ENCODE results near the gene KRT8.

KRT8 gene

DNA sequence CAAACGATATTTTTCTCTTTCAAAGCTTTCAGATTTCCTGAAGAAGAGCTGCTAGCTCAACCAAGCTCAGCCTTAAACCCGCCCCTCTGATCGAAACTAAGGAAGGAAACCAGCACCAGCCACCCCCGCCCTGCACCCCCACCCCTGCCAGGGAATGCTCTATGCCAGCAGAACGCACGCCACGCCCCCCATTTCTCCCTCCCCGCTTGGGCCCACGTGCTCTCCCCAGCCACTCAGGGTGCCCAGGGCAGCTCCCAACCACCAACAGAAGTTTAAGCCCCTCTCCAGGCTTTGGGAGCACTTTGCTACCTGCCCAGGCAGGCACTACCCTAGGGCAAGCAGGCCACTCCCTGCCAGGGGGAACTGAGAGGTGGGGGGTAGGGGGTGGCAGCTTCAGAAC, 37.2 kb downstream of the KRT8 start:
- TF ChIP-seq, protein P1, sequence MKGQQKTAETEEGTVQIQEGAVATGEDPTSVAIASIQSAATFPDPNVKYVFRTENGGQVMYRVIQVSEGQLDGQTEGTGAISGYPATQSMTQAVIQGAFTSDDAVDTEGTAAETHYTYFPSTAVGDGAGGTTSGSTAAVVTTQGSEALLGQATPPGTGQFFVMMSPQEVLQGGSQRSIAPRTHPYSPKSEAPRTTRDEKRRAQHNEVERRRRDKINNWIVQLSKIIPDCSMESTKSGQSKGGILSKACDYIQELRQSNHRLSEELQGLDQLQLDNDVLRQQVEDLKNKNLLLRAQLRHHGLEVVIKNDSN (IDR thresholded peaks at IDR 0.05): peak; percentile 93
- TF ChIP-seq, protein P2, sequence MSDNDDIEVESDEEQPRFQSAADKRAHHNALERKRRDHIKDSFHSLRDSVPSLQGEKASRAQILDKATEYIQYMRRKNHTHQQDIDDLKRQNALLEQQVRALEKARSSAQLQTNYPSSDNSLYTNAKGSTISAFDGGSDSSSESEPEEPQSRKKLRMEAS (IDR thresholded peaks at IDR 0.05): 0 out of 2 replicates have a peak, but pooled peaks have one; percentile 45
- TF ChIP-seq NFIC (IDR thresholded peaks at IDR 0.05): no peak
- TF ChIP-seq RAD21 (IDR thresholded peaks at IDR 0.05; ENCODE audit: low read depth): no peak
- TF ChIP-seq TEAD4 (IDR thresholded peaks at IDR 0.05): no peak
- no peak for TF ChIP-seq FOXM1 (IDR thresholded peaks at IDR 0.05; ENCODE audit: borderline replicate concordance, low read depth)
- no peak for TF ChIP-seq EGR1 (IDR thresholded peaks at IDR 0.05)
- TF ChIP-seq CREB1 (IDR thresholded peaks at IDR 0.05; ENCODE audit: low read depth): no peak

DNA sequence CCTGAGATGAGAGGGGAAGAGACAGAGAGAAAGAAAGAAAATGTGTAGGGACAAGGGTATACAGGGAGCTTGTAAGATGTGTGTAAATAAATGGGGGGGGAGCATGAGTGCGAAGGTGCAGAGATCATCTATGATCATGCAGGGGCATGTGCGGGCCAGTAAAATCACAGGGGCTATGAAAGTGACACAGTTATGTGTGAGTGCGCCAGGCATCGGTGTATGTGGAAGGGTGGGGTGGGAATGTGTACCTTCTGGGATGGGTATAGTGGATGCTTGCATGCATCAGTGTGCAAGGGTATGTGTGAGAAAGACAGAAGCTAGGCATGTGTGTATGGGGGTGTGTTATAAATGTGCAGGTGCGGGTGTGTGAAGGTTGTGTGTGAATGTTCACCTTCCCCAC, 37.7 kb downstream of the KRT8 start:
- no peak for TF ChIP-seq TAF1 (IDR thresholded peaks at IDR 0.05; ENCODE audit: low read depth)
- no peak for TF ChIP-seq YY1 (IDR thresholded peaks at IDR 0.05; ENCODE audit: low read depth)

DNA sequence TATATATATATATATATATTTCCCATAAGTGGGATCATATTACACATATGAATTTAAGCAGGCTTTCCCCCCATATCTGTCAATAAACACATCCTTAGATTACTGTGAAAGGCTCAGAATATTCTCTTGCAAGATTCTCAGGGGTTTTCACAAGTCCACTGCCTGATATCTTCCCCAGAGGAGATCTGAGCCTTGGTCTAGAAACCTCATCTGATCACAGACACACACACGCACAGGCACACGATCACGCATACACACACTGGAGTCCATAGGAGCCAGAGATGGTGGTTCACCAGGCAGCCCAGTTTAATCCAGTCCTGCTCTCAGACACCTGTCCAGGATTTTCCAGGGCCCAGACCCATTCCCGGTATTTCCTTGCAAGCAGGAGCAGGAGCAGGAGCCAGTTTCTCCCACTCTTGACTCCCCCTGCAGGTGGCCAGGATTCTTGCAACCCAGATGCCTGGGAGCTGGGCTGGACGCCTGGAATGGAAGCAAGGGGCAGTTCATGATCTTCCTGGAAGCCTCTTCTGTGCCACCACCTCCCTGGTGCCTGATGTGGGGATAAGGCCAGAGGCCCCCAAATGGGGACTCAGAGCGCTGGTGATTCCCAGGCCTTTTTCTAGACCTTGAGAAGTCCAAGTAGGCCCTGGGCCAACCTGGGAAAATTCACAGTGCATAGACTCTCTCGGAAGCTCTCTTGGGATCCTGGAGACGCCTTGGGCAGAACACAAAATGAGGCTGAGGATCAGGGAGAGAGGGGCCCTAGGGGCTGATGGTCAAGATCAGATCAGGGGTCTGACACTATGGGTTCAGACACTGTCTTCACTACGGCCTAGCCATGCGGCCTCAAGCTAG, 39.6 kb downstream of the KRT8 start:
- TF ChIP-seq, protein P3, sequence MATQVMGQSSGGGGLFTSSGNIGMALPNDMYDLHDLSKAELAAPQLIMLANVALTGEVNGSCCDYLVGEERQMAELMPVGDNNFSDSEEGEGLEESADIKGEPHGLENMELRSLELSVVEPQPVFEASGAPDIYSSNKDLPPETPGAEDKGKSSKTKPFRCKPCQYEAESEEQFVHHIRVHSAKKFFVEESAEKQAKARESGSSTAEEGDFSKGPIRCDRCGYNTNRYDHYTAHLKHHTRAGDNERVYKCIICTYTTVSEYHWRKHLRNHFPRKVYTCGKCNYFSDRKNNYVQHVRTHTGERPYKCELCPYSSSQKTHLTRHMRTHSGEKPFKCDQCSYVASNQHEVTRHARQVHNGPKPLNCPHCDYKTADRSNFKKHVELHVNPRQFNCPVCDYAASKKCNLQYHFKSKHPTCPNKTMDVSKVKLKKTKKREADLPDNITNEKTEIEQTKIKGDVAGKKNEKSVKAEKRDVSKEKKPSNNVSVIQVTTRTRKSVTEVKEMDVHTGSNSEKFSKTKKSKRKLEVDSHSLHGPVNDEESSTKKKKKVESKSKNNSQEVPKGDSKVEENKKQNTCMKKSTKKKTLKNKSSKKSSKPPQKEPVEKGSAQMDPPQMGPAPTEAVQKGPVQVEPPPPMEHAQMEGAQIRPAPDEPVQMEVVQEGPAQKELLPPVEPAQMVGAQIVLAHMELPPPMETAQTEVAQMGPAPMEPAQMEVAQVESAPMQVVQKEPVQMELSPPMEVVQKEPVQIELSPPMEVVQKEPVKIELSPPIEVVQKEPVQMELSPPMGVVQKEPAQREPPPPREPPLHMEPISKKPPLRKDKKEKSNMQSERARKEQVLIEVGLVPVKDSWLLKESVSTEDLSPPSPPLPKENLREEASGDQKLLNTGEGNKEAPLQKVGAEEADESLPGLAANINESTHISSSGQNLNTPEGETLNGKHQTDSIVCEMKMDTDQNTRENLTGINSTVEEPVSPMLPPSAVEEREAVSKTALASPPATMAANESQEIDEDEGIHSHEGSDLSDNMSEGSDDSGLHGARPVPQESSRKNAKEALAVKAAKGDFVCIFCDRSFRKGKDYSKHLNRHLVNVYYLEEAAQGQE (IDR thresholded peaks at IDR 0.05; ENCODE audit: low read depth): no peak
- TF ChIP-seq YY1 (IDR thresholded peaks at IDR 0.05; ENCODE audit: low read depth): no peak
- TF ChIP-seq TEAD4 (IDR thresholded peaks at IDR 0.05): peak; percentile 67
- TF ChIP-seq EP300 (IDR thresholded peaks at IDR 0.05; ENCODE audit: borderline replicate concordance): no peak
- TF ChIP-seq, protein P2 (IDR thresholded peaks at IDR 0.05): no peak
- TF ChIP-seq NFIC (IDR thresholded peaks at IDR 0.05): no peak
- peak; percentile 97 for TF ChIP-seq RAD21 (IDR thresholded peaks at IDR 0.05; ENCODE audit: low read depth)
- no peak for TF ChIP-seq CREB1 (IDR thresholded peaks at IDR 0.05; ENCODE audit: low read depth)
- no peak for TF ChIP-seq TCF12 (IDR thresholded peaks at IDR 0.05; ENCODE audit: low read depth)
- no peak for TF ChIP-seq ZBTB7A (IDR thresholded peaks at IDR 0.05; ENCODE audit: low read depth)
- no peak for TF ChIP-seq CEBPB (IDR thresholded peaks at IDR 0.05)

DNA sequence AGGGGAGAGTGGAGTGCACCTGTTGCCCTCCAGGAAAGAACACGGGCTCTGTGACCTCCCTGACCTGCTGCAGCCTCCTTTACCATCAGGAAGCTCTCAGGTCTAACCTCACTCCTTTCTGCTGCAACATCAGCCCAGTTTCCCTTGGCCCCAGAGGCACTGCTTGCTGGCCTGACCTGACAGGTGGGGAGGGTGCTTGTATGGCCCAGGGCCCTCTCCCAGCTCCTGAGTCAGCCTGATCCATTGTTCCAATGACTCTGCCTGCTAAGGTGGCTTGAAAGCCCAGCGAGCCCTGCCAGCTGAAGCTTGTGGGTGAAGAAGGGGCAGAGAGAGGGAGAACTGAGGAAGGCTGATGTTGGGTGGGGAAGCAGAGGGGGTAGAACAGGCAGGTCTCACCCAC, 42.9 kb downstream of the KRT8 start:
- no peak for TF ChIP-seq ZBTB7A (IDR thresholded peaks at IDR 0.05; ENCODE audit: low read depth)
- TF ChIP-seq, protein P1 (IDR thresholded peaks at IDR 0.05): no peak
- TF ChIP-seq RAD21 (IDR thresholded peaks at IDR 0.05; ENCODE audit: low read depth): no peak
- no peak for TF ChIP-seq TAF1 (IDR thresholded peaks at IDR 0.05; ENCODE audit: low read depth)
- no peak for TF ChIP-seq TCF12 (IDR thresholded peaks at IDR 0.05; ENCODE audit: low read depth)
- no peak for TF ChIP-seq TEAD4 (IDR thresholded peaks at IDR 0.05)
- TF ChIP-seq EP300 (IDR thresholded peaks at IDR 0.05; ENCODE audit: borderline replicate concordance): no peak

DNA sequence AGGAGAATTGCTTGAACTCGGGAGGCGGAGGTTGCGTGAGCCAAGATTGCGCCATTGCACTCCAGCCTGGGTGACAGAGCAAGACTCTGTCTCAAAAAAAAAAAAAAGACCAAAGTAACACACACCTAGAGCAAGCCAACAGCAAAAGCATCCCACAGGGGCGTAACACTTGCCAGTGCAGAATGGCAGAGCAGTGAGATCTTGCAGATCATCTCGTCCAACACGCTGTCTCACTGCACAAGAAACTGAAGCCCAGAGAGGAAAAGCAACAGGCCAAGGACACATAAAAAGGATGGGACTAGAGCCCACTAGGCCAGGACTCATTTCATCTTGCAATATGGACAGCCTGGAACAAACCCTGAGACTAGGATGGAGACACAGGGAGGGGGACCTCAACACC, 43.4 kb downstream of the KRT8 start:
- no peak for TF ChIP-seq TCF12 (IDR thresholded peaks at IDR 0.05; ENCODE audit: low read depth)
- TF ChIP-seq NFIC (IDR thresholded peaks at IDR 0.05): no peak
- no peak for TF ChIP-seq CEBPB (IDR thresholded peaks at IDR 0.05)
- TF ChIP-seq, protein P2 (IDR thresholded peaks at IDR 0.05): no peak
- TF ChIP-seq TEAD4 (IDR thresholded peaks at IDR 0.05): no peak
- no peak for TF ChIP-seq RAD21 (IDR thresholded peaks at IDR 0.05; ENCODE audit: low read depth)
- no peak for TF ChIP-seq ZBTB7A (IDR thresholded peaks at IDR 0.05; ENCODE audit: low read depth)
- no peak for TF ChIP-seq CREB1 (IDR thresholded peaks at IDR 0.05; ENCODE audit: low read depth)
- TF ChIP-seq, protein P1 (IDR thresholded peaks at IDR 0.05): no peak
- TF ChIP-seq TAF1 (IDR thresholded peaks at IDR 0.05; ENCODE audit: low read depth): no peak
- no peak for TF ChIP-seq EGR1 (IDR thresholded peaks at IDR 0.05)

DNA sequence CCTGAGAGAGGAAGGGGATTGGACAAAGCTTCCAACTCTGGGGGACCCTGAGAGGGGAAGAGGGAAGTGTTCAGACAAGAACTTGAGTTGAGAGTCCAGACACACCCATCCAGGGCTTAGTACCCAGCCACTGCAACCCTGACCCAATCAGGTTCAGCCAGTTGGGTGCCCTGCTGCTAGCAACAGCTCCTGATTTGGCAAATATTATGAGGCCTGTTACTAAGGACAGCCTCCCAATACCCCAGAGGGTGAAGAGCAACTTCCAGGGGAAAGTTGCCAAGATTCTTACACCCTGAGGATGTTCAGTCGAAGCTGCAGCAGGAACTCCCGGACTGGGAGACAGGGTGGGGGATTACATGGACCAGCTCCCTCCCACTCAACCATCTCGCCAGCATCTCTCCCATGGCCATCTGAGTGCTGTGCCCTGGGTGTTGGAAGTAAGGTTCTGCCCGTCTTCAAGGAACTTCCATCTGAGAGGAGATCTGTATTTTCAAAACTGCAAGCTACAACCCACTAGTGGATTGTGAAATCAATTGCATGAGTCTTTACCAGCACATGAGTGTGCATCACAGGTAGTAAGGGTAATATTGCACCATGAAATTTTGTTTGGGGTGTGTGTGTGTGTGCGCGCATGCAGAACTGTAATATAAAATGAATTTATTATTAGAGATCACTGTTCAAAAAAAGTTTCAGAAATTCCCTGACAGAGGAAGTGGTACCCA, 44.6 kb downstream of the KRT8 start:
- TF ChIP-seq, protein P2 (IDR thresholded peaks at IDR 0.05): no peak
- TF ChIP-seq TCF12 (IDR thresholded peaks at IDR 0.05; ENCODE audit: low read depth): no peak
- TF ChIP-seq ZBTB7A (IDR thresholded peaks at IDR 0.05; ENCODE audit: low read depth): no peak
- TF ChIP-seq CEBPB (IDR thresholded peaks at IDR 0.05): 0 out of 2 replicates have a peak, but pooled peaks have one; percentile 32
- TF ChIP-seq TAF1 (IDR thresholded peaks at IDR 0.05; ENCODE audit: low read depth): no peak
- no peak for TF ChIP-seq EGR1 (IDR thresholded peaks at IDR 0.05)
- TF ChIP-seq, protein P3 (IDR thresholded peaks at IDR 0.05; ENCODE audit: low read depth): no peak
- peak; percentile 67; the same call in 1 of the 2 replicates for TF ChIP-seq NFIC (IDR thresholded peaks at IDR 0.05)
- TF ChIP-seq RAD21 (IDR thresholded peaks at IDR 0.05; ENCODE audit: low read depth): no peak
- no peak for TF ChIP-seq FOXM1 (IDR thresholded peaks at IDR 0.05; ENCODE audit: borderline replicate concordance, low read depth)
- no peak for TF ChIP-seq EP300 (IDR thresholded peaks at IDR 0.05; ENCODE audit: borderline replicate concordance)
